HTR-8/SVneo (cell line): ENCODE data around the gene ARHGAP6.
"Not testable (repeated sequence)": the region's sequence is repeated elsewhere in the genome, so short reads cannot be mapped to it uniquely, and the experiment has no call there.

Experiments
- DNase-seq: peaks from one replicate; pipeline ENCODE4 v3.0.0; 2011; ENCODE audit warnings: low spot score, mixed read lengths; ENCODE audit not compliant: insufficient read length
- FAIRE-seq: peaks from 2 replicates; lab custom pipeline; 2011; peaks lifted over from hg19 to GRCh38; lab: Jason Lieb, UNC

Gene ARHGAP6

GRCh38 chrX:11272290-11272689, 393.4 kb downstream of the ARHGAP6 start:
- DNase-seq: no peak
- no peak for FAIRE-seq

GRCh38 chrX:11269996-11270395, 395.7 kb downstream of the ARHGAP6 start:
- FAIRE-seq (no peak), DNase-seq (no peak)

- no peak for FAIRE-seq
These were observed 396.7 kb downstream of the ARHGAP6 start for GRCh38 chrX:11269006-11269405.

GRCh38 chrX:11267425-11267824, 398.3 kb downstream of the ARHGAP6 start:
- no peak for FAIRE-seq
- DNase-seq: no peak

More at GRCh38 chrX:11269006-11269405, 396.7 kb downstream of the ARHGAP6 start:
- DNase-seq: no peak

- FAIRE-seq: no peak
- no peak for DNase-seq
These were observed 399.1 kb downstream of the ARHGAP6 start for GRCh38 chrX:11266573-11267003.

GRCh38 chrX:11265352-11265751, 400.4 kb downstream of the ARHGAP6 start:
- FAIRE-seq (no peak), DNase-seq (no peak)

- no peak for DNase-seq
- no peak for FAIRE-seq
These were observed 400.8 kb downstream of the ARHGAP6 start for GRCh38 chrX:11264925-11265324.

GRCh38 chrX:11261260-11261659, 404.5 kb downstream of the ARHGAP6 start:
- no peak for FAIRE-seq
- DNase-seq: no peak

- no peak for FAIRE-seq
- no peak for DNase-seq
These were observed 406.3 kb downstream of the ARHGAP6 start for GRCh38 chrX:11259437-11259836.

- no peak for DNase-seq
- no peak for FAIRE-seq
These were observed 408.0 kb downstream of the ARHGAP6 start for GRCh38 chrX:11257711-11258110.

GRCh38 chrX:11257290-11257689, 408.4 kb downstream of the ARHGAP6 start:
- DNase-seq: no peak

GRCh38 chrX:11254417-11255109, 411.2 kb downstream of the ARHGAP6 start:
- FAIRE-seq (no peak), DNase-seq (no peak)

More at GRCh38 chrX:11257290-11257689, 408.4 kb downstream of the ARHGAP6 start:
- no peak for FAIRE-seq

- FAIRE-seq (no peak), DNase-seq (no peak)
These were observed 421.1 kb downstream of the ARHGAP6 start for GRCh38 chrX:11244636-11245035.

GRCh38 chrX:11242704-11243103, 423.0 kb downstream of the ARHGAP6 start:
- FAIRE-seq: no peak

GRCh38 chrX:11241720-11242119, 424.0 kb downstream of the ARHGAP6 start:
- FAIRE-seq (no peak), DNase-seq (no peak)

More at GRCh38 chrX:11242704-11243103, 423.0 kb downstream of the ARHGAP6 start:
- DNase-seq: no peak

- no peak for DNase-seq
- FAIRE-seq: no peak
These were observed 426.5 kb downstream of the ARHGAP6 start for GRCh38 chrX:11239230-11239629.

GRCh38 chrX:11235377-11235776, 430.3 kb downstream of the ARHGAP6 start:
- not testable (repeated sequence) for DNase-seq, FAIRE-seq

- no peak for DNase-seq
- FAIRE-seq: no peak
These were observed 450.4 kb downstream of the ARHGAP6 start for GRCh38 chrX:11215191-11215921.

GRCh38 chrX:11214346-11215190, 451.2 kb downstream of the ARHGAP6 start:
- no peak for DNase-seq
- FAIRE-seq: no peak

GRCh38 chrX:11212741-11213140, 453.0 kb downstream of the ARHGAP6 start:
- no peak for FAIRE-seq

GRCh38 chrX:11210415-11210801, 455.3 kb downstream of the ARHGAP6 start:
- DNase-seq (no peak), FAIRE-seq (no peak)

More at GRCh38 chrX:11212741-11213140, 453.0 kb downstream of the ARHGAP6 start:
- DNase-seq: no peak
